CD4-positive, alpha-beta T cell (primary cell): ENCODE measurements around the gene CYP26A1. TPM values are rescaled to one million over a fixed set of nuclear protein-coding genes. Genes with fewer than 3 reads are reported as not detected.

ENCODE experiments used
- ATAC-seq: fragments of 200-7000 bp; cut with Tn5 transposase; one replicate; pipeline ENCODE4 v1.10.0; 2022; ENCODE audit warnings: mild to moderate bottlenecking; ENCODE audit not compliant: poor library complexity
- CTCF ChIA-PET: fragments of 350-600 bp; sonication (Branson Sonifier 250); formaldehyde crosslinking; loops from one replicate; lab custom pipeline; 2021; ENCODE audit warnings: antibody characterized with exemption, inconsistent platforms; lab: Charles Lee
- POLR2A ChIA-PET: fragments of 350-600 bp; sonication (Branson Sonifier 250); formaldehyde crosslinking; loops from one replicate; lab custom pipeline; 2021; ENCODE audit warnings: antibody characterized with exemption, inconsistent platforms; lab: Charles Lee
- DNase-seq, 14 experiments: peaks; one replicate each; pipeline ENCODE4 v3.0.0-alpha.2; 2013 to 2020; ENCODE audit warnings: mixed read lengths in 2 of 14
- H3K27ac ChIP-seq, 2 donors: one replicate each; pipeline versions ENCODE4 v1.5.1 to v1.7.0; 2013; ENCODE audit warnings: low read length in 2 of 2, low read depth in 1 of 2, mild to moderate bottlenecking in 1 of 2
- H3K27me3 ChIP-seq, 2 experiments: 1 replicate in 1 of 2; 2 replicates in 1 of 2; pipeline versions ENCODE4 v1.6.1 to v1.7.0; 2013; ENCODE audit warnings: low read length in 2 of 2, control low read depth in 1 of 2, mild to moderate bottlenecking in 1 of 2, moderate library complexity in 1 of 2; ENCODE audit not compliant: insufficient read depth in 2 of 2, control insufficient read depth in 1 of 2
- H3K36me3 ChIP-seq: one replicate; pipeline ENCODE4 v1.6.1; 2013; ENCODE audit warnings: low read length, control low read depth; ENCODE audit not compliant: insufficient read depth
- H3K4me1 ChIP-seq: one replicate; pipeline ENCODE4 v1.6.1; 2013; ENCODE audit warnings: low read length, control low read depth; ENCODE audit not compliant: insufficient read depth
- H3K4me3 ChIP-seq: one replicate; pipeline ENCODE4 v1.5.1; 2013; ENCODE audit warnings: mild to moderate bottlenecking, low read length, moderate library complexity
- H3K9me3 ChIP-seq, 2 experiments: 1 replicate in 1 of 2; 2 replicates in 1 of 2; pipeline versions ENCODE4 v1.6.1 to v1.7.0; 2013; ENCODE audit warnings: low read length in 2 of 2, mild to moderate bottlenecking in 2 of 2, control low read depth in 1 of 2, moderate library complexity in 1 of 2; ENCODE audit not compliant: control insufficient read depth in 1 of 2, insufficient read depth in 1 of 2
- H3K27ac Mint-ChIP-seq: one replicate; pipeline ENCODE4 v1.8.0; 2020; ENCODE audit warnings: mixed read lengths
- H3K27me3 Mint-ChIP-seq: one replicate; pipeline ENCODE4 v1.8.0; 2021; ENCODE audit warnings: mixed read lengths
- H3K36me3 Mint-ChIP-seq: one replicate; pipeline ENCODE4 v1.8.0; 2021; ENCODE audit warnings: low read depth, mixed read lengths
- H3K4me1 Mint-ChIP-seq: one replicate; pipeline ENCODE4 v1.8.0; 2021; ENCODE audit warnings: low read depth, mixed read lengths
- H3K4me3 Mint-ChIP-seq: one replicate; pipeline ENCODE4 v1.8.0; 2020; ENCODE audit warnings: mild to moderate bottlenecking, mixed read lengths
- H3K9me3 Mint-ChIP-seq: one replicate; pipeline ENCODE4 v1.8.0; 2020; ENCODE audit warnings: mixed read lengths
- CTCF ChIP-seq: fragments of 200-600 bp; IDR thresholded peaks from one replicate; pipeline ENCODE4 v1.8.0; 2022; ENCODE audit warnings: antibody characterized with exemption, mild to moderate bottlenecking
- intact Hi-C, 2 experiments: fragments of 100-400 bp; cut with DNase I in 1 of 2; cut with micrococcal nuclease in 1 of 2; formaldehyde crosslinking; loops; one replicate each; pipeline versions ENCODE4 v1.15.1 to v1.9.0; 2023 to 2025; cut with DNase I, micrococcal nuclease
- total RNA-seq, 174 experiments: library from RNA in 2 of 174; stranded (reverse) in 2 of 174; gene quantifications; one replicate each; pipeline ENCODE4 v1.2.3 and lab custom pipeline; 2021 to 2026

Gene CYP26A1
- total RNA-seq, 2 experiments from 2014 or later = not detected

- ChIA-PET CTCF (no interaction called here), POLR2A (no interaction called here)
- ATAC-seq (no peak), DNase-seq (no peak)
- no peak overlapping the region for H3K4me3 Mint-ChIP-seq
- no peak overlapping the region for H3K27ac Mint-ChIP-seq
- Histone ChIP-seq H3K4me1 (peaks cover 7% of the 10 kb centered on the region), H3K4me3 (no peak overlapping the region), H3K27me3 (peaks cover 20 to 30% of the 10 kb centered on the region in 2 experiments), H3K36me3 (no peaks in the 10 kb centered on the region), H3K27ac (no peak overlapping the region), H3K9me3 (no peaks in the 10 kb centered on the region)
- H3K27me3 Mint-ChIP-seq = peaks cover 48% of the 10 kb centered on the region
- H3K36me3 Mint-ChIP-seq = no peaks in the 10 kb centered on the region
- no peaks in the 10 kb centered on the region for H3K4me1 Mint-ChIP-seq
- TF ChIP-seq CTCF = no peak
- H3K9me3 Mint-ChIP-seq = no peaks in the 10 kb centered on the region
- intact Hi-C loops = loop anchor here (2.0 to 10.0 kb wide), 4 partner anchors 194 to 401 kb away; partner anchors contain the start of gene MYOF (in 1 of the 2)
Observed at GRCh38 chr10:93081318-93081717, 7.6 kb downstream of the CYP26A1 start.

DNA sequence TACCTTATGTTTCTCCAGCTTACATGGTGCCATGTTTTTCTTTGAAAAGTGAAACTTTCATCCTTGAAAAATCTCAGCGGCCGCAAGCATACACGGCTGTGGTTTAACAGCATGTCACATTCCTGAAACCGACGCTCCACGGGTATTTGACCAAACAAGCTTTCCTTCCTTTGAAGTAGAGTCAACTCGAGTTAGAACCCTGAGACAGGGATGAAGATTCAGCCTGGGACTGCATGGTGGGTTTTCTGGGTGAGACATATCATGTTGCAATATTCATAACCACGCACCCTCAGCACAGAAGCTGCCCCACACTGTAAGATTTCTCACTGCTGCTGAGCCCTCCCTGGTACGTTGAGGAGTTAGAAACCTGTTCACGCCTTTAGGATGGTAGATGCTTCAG is 8.1 kb downstream of the CYP26A1 start:
- DNase-seq (no peak), ATAC-seq (no peak)
- Histone ChIP-seq H3K36me3 (no peaks in the 10 kb centered on the region), H3K27ac (no peak overlapping the region), H3K4me1 (peaks cover 7% of the 10 kb centered on the region), H3K27me3 (peaks cover 19 to 25% of the 10 kb centered on the region in 2 experiments), H3K9me3 (no peaks in the 10 kb centered on the region), H3K4me3 (no peak overlapping the region)
- H3K36me3 Mint-ChIP-seq = no peaks in the 10 kb centered on the region
- H3K4me1 Mint-ChIP-seq = no peaks in the 10 kb centered on the region
- ChIA-PET CTCF (no interaction called here), POLR2A (no interaction called here)
- H3K9me3 Mint-ChIP-seq = no peaks in the 10 kb centered on the region
- H3K4me3 Mint-ChIP-seq = no peak overlapping the region
- H3K27ac Mint-ChIP-seq = no peak overlapping the region
- TF ChIP-seq CTCF = no peak
- intact Hi-C loops = loop anchor here (2.0 to 10.0 kb wide), 4 partner anchors 195 to 400 kb away; partner anchors contain the start of gene MYOF (in 1 of the 2)
- H3K27me3 Mint-ChIP-seq = peaks cover 43% of the 10 kb centered on the region

- no peak overlapping the region for H3K4me3 Mint-ChIP-seq
- POLR2A ChIA-PET = no interaction called here
- no peaks in the 10 kb centered on the region for H3K4me1 Mint-ChIP-seq
- CTCF ChIA-PET = no interaction called here
- H3K4me1 ChIP-seq = peaks cover 7% of the 10 kb centered on the region
- no peak overlapping the region for H3K4me3 ChIP-seq
- no peak overlapping the region for H3K27ac Mint-ChIP-seq
- no peaks in the 10 kb centered on the region for H3K9me3 ChIP-seq
- H3K36me3 Mint-ChIP-seq = no peaks in the 10 kb centered on the region
- H3K27me3 ChIP-seq = peaks cover 9 to 14% of the 10 kb centered on the region in 2 experiments
- no peak overlapping the region for H3K27ac ChIP-seq
- DNase-seq (no peak), ATAC-seq (no peak)
- no peaks in the 10 kb centered on the region for H3K36me3 ChIP-seq
- H3K27me3 Mint-ChIP-seq = peaks cover 28% of the 10 kb centered on the region
- intact Hi-C loops = loop anchor here (5.0 to 10.0 kb wide), 3 partner anchors 197 to 398 kb away; partner anchors contain the start of gene MYOF (in 1 of the 2)
- no peak for TF ChIP-seq CTCF
- no peaks in the 10 kb centered on the region for H3K9me3 Mint-ChIP-seq
Observed at GRCh38 chr10:93083743-93084539, 10.2 kb downstream of the CYP26A1 start.
